NCI-H2171 (cell line): ENCODE results near the gene PRMT7.

Source experiments
- DNase-seq: peaks from one replicate; lab custom pipeline; 2025; lab: John Stamatoyannopoulos, UW

The PRMT7 gene

GRCh38 chr16:68306633-68307032, 4.2 kb upstream of the PRMT7 start:
- DNase-seq: no peak

GRCh38 chr16:68309799-68310198, 1.0 kb upstream of the PRMT7 start:
- DNase-seq: no peak

- DNase-seq: no peak
These were observed 414 bp upstream of the PRMT7 start for GRCh38 chr16:68310437-68310773.

GRCh38 chr16:68313116-68313515, 2.3 kb downstream of the PRMT7 start:
- DNase-seq: no peak

GRCh38 chr16:68319185-68319908, 8.5 kb downstream of the PRMT7 start:
- DNase-seq: no peak

- DNase-seq: no peak
These were observed 13.5 kb downstream of the PRMT7 start for GRCh38 chr16:68324336-68324735.

GRCh38 chr16:68324780-68325357, 14.1 kb downstream of the PRMT7 start:
- DNase-seq: no peak

- peak; percentile 84 for DNase-seq
These were observed 17.5 kb downstream of the PRMT7 start for GRCh38 chr16:68328151-68328859.

- no peak for DNase-seq
These were observed 18.1 kb downstream of the PRMT7 start for GRCh38 chr16:68328860-68329390.

GRCh38 chr16:68331879-68332410, 21.1 kb downstream of the PRMT7 start:
- no peak for DNase-seq

GRCh38 chr16:68332411-68333121, 21.7 kb downstream of the PRMT7 start:
- no peak for DNase-seq

GRCh38 chr16:68335175-68335574, 24.4 kb downstream of the PRMT7 start:
- DNase-seq: no peak

- no peak for DNase-seq
These were observed 27.7 kb downstream of the PRMT7 start for GRCh38 chr16:68338326-68339119.

- no peak for DNase-seq
These were observed 28.4 kb downstream of the PRMT7 start for GRCh38 chr16:68339214-68339613.

GRCh38 chr16:68342620-68343019, 31.8 kb downstream of the PRMT7 start:
- DNase-seq: no peak

- no peak for DNase-seq
These were observed 32.3 kb downstream of the PRMT7 start for GRCh38 chr16:68343137-68343536.

GRCh38 chr16:68344252-68344651, 33.4 kb downstream of the PRMT7 start:
- no peak for DNase-seq

- no peak for DNase-seq
These were observed 34.6 kb downstream of the PRMT7 start for GRCh38 chr16:68345351-68345810.

- DNase-seq: no peak
These were observed 35.3 kb downstream of the PRMT7 start for GRCh38 chr16:68345958-68346635.

- no peak for DNase-seq
These were observed 36.2 kb downstream of the PRMT7 start for GRCh38 chr16:68346892-68347480.
